Gastrocnemius medialis (tissue), 4 donors: ENCODE results near the gene ARHGAP26.
"Not testable (repeated sequence)": the region's sequence is repeated elsewhere in the genome, so short reads cannot be mapped to it uniquely, and the experiment has no call there.

Source experiments
- CTCF ChIP-seq, 5 experiments: fragments of 450-650 bp in 3 of 5; fragments of 200-600 bp in 2 of 5; sonication (generic) in 2 of 5; IDR thresholded peaks in 4 of 5; conservative IDR thresholded peaks in 1 of 5; 1 replicate in 4 of 5; 2 replicates in 1 of 5; pipeline ENCODE4 v1.5.1; 2016 to 2019; ENCODE audit warnings: antibody characterized with exemption in 5 of 5, mild to moderate bottlenecking in 3 of 5, moderate library complexity in 3 of 5
- POLR2A ChIP-seq, 2 donors: fragments of 450-650 bp; IDR thresholded peaks; one replicate each; pipeline ENCODE4 v1.6.1; 2017; ENCODE audit warnings: antibody characterized with exemption in 2 of 2, mild to moderate bottlenecking in 2 of 2, moderate library complexity in 2 of 2

DNA sequence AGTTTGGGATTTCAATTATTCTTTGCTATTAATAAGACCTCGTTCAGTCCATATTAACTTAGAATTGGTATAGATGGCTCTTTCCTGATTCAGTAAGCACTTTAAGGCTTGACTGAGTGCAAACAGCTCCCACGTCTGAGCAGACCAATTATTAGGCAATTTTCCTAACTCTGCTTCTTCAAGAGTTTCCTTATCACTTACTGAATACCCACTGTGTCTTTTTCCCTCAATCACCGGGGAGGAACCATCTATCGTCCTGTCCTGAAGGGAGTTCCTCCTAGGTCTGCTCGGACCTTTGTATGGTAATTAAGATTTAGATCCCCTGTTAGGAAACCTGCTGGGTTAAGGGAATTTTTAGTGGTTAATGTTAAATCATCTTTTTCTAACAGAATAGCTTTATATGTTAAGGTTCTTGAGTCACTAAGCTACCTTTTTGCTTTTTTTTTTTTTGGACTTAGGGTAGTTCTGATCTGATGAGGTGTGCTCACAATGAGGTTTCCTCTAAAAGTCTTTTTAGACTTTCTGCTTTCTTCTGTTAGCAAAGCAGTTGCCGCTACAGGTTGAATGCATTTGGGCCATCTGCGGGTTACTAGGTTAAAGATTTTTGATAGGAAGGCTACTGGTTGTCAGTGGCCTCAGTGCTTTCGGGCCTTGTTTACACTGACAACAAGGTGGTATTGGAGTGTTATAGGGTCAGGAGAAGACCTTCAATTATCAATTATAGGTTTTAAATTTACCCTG is 322.7 kb downstream of the ARHGAP26 start:
- not testable (repeated sequence) for TF ChIP-seq CTCF (IDR thresholded peaks at IDR 0.05 in 4 of 5, conservative IDR thresholded peaks at IDR 0.05 in 1 of 5); POLR2A (IDR thresholded peaks at IDR 0.05)
